SH-SY5Y (cell line): ENCODE results near the gene MED13L.

Experiments
- GATA2 ChIP-seq: IDR thresholded peaks from 2 replicates; pipeline ENCODE4 v1.6.1; 2011; ENCODE audit warnings: mild to moderate bottlenecking, low read depth, low read length
- GATA3 ChIP-seq: IDR thresholded peaks from 2 replicates; pipeline ENCODE4 v1.6.1; 2011; ENCODE audit warnings: low read depth, mild to moderate bottlenecking, low read length, moderate library complexity

- TF ChIP-seq GATA2, result no peak
- TF ChIP-seq GATA3, result no peak
Measured at GRCh38 chr12:116131176-116131575, 146.3 kb downstream of the MED13L start.
